Measurements from ENCODE around the gene SMIM38.

The SMIM38 gene

GRCh38 chr11:69122630-69123431 is 32.9 kb upstream of the SMIM38 start:
- no peak overlapping the region; the same call in 1 of the 2 replicates for H3K4me3 ChIP-seq (ENCODE audit: low read depth, low read length)

DNA sequence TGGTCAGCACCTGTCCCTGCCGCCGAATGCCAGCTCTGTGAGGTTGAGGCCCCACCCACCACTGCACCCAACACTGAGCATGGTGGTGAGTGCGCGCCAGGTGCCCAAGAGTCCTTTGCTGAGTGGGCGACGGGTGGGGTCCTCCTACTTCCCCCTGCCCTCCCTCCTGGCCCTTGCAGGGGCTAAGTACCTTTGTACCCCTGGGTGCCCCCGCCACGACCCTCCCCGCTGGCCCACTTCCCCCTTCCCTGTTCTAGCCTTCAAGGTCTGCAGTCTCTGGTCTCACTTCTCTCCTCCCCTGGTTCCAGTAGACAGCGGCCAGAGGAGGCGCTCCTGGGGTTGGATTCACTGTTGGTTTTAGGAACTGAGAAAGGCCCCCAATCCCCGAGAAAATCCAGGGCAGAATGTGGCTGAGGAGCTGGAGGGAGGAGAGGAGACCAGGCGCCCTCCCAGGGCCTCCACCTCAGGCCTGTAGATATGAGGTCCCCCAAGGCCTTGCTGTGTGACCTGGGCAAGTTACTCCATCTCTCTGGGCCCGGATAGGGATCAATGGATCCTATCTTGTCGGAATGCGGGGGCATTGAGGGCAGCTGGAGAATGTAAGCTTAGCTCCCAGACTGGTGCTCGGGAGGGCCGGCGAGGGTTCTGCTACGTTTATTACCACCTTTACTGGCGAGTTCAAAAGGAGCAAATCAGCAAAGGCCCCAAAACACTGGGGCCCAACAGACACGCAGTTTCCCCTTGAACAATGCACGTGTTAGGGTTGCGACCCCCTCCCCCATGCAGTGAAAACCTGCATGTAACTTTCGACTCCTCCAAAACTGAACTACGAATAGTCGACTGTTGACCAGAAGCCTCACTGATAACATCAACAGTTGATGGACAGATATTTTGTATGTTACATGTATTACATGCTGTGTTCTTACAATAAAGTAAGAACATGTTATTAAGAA is 31.9 kb upstream of the SMIM38 start:
- no peak overlapping the region for H2AFZ ChIP-seq (ENCODE audit: low read length, unreplicated experiment)
- peaks cover 21% of the 10 kb centered on the region for H3K4me1 ChIP-seq (ENCODE audit: control insufficient read depth, insufficient read depth, low read length, unreplicated experiment)
- no peaks in the 10 kb centered on the region for H3K36me3 ChIP-seq (ENCODE audit: insufficient read depth, low read length)
- no peak overlapping the region for H3K4me3 ChIP-seq (ENCODE audit: low read depth, low read length)
- H3K27me3 ChIP-seq (ENCODE audit: insufficient read depth, low read length): no peaks in the 10 kb centered on the region
- no peak overlapping the region for H3K27ac ChIP-seq (ENCODE audit: low read depth, low read length)
- no peaks in the 10 kb centered on the region for H3K79me2 ChIP-seq (ENCODE audit: control insufficient read depth, insufficient read depth, low read length, unreplicated experiment)

More at GRCh38 chr11:69122630-69123431, 32.9 kb upstream of the SMIM38 start:
- Histone ChIP-seq H3K27ac (ENCODE audit: low read depth, low read length) (no peak overlapping the region), H2AFZ (ENCODE audit: low read length, unreplicated experiment) (no peak overlapping the region), H3K27me3 (ENCODE audit: insufficient read depth, low read length) (no peaks in the 10 kb centered on the region), H3K79me2 (ENCODE audit: control insufficient read depth, insufficient read depth, low read length, unreplicated experiment) (no peaks in the 10 kb centered on the region), H3K4me1 (ENCODE audit: control insufficient read depth, insufficient read depth, low read length, unreplicated experiment) (peaks cover 21% of the 10 kb centered on the region), H3K36me3 (ENCODE audit: insufficient read depth, low read length) (no peaks in the 10 kb centered on the region)

DNA sequence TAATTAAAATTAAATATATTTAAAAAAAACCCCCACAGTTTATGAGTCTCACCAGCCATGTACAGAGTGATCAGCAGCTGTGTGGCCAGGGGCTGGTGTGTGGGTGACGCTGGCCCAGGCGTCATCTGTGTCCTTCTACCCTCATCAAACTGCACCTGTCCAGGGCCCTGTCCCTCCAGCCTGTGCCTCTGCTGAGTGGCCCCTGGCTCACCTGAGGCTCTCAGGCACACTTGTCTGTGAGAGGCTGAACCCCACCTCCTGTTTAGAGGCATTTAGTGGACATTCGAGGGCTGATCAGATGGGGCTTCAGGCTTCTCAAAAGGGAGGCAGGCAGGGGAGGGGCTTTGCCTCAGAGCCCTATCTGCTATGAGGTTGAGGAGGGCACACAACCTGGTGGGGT is 29.9 kb upstream of the SMIM38 start:
- no peak overlapping the region for H2AFZ ChIP-seq (ENCODE audit: low read length, unreplicated experiment)
- peaks cover 21% of the 10 kb centered on the region for H3K4me1 ChIP-seq (ENCODE audit: control insufficient read depth, insufficient read depth, low read length, unreplicated experiment)
- H3K79me2 ChIP-seq (ENCODE audit: control insufficient read depth, insufficient read depth, low read length, unreplicated experiment): no peaks in the 10 kb centered on the region
- H3K4me3 ChIP-seq (ENCODE audit: low read depth, low read length): no peak overlapping the region
- H3K36me3 ChIP-seq (ENCODE audit: insufficient read depth, low read length): no peaks in the 10 kb centered on the region
- H3K27me3 ChIP-seq (ENCODE audit: insufficient read depth, low read length): no peaks in the 10 kb centered on the region
- H3K27ac ChIP-seq (ENCODE audit: low read depth, low read length): no peak overlapping the region

- H3K4me3 ChIP-seq (ENCODE audit: low read depth, low read length): no peak overlapping the region
- H2AFZ ChIP-seq (ENCODE audit: low read length, unreplicated experiment): no peak overlapping the region
- H3K27me3 ChIP-seq (ENCODE audit: insufficient read depth, low read length): no peaks in the 10 kb centered on the region
- H3K36me3 ChIP-seq (ENCODE audit: insufficient read depth, low read length): no peaks in the 10 kb centered on the region
- H3K79me2 ChIP-seq (ENCODE audit: control insufficient read depth, insufficient read depth, low read length, unreplicated experiment): no peaks in the 10 kb centered on the region
- no peak overlapping the region for H3K27ac ChIP-seq (ENCODE audit: low read depth, low read length)
- peaks cover 21% of the 10 kb centered on the region for H3K4me1 ChIP-seq (ENCODE audit: control insufficient read depth, insufficient read depth, low read length, unreplicated experiment)
Measured at GRCh38 chr11:69126286-69126685, 29.4 kb upstream of the SMIM38 start.

DNA sequence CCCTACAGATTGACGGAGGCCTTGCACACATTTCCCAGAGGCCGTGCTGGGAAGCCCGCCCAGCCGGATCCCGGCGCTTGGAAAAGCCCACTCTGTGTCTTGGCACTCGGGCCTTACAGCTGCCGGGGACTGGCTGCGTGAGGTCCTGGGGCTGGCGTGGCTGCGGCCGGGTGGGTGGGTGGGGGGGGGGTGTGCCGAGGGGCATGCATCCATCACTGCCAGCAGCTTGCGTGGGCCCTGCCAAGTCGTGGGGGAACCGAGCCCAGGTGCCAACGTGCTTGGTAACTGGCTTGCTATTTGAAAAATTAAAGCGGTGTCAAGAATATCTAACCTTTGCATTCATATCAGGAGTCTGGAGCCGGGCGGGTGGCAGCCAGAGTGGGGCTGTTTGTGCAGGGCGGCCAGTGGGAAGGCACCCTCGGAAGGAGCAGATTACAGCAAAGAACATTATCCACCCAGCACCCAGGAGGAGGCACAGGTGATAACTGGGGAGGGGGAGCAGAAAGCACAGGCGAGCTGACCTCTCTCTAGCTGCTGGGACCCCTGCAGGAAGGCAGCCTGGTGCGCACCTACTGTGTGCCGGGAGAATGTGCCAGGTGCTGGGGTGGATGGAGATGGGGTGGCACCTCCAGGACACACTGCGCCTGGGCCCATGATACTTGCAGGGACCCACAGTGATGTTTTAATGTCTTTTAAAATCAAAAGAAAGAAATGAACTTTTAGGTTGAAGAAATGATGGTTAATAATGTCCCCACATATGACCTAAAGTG is 28.5 kb upstream of the SMIM38 start:
- Histone ChIP-seq H3K4me3 (ENCODE audit: low read depth, low read length) (no peak overlapping the region), H3K79me2 (ENCODE audit: control insufficient read depth, insufficient read depth, low read length, unreplicated experiment) (no peaks in the 10 kb centered on the region), H3K4me1 (ENCODE audit: control insufficient read depth, insufficient read depth, low read length, unreplicated experiment) (peaks cover 19% of the 10 kb centered on the region), H3K27me3 (ENCODE audit: insufficient read depth, low read length) (no peaks in the 10 kb centered on the region), H3K27ac (ENCODE audit: low read depth, low read length) (no peak overlapping the region), H3K36me3 (ENCODE audit: insufficient read depth, low read length) (no peaks in the 10 kb centered on the region), H2AFZ (ENCODE audit: low read length, unreplicated experiment) (no peak overlapping the region)

DNA sequence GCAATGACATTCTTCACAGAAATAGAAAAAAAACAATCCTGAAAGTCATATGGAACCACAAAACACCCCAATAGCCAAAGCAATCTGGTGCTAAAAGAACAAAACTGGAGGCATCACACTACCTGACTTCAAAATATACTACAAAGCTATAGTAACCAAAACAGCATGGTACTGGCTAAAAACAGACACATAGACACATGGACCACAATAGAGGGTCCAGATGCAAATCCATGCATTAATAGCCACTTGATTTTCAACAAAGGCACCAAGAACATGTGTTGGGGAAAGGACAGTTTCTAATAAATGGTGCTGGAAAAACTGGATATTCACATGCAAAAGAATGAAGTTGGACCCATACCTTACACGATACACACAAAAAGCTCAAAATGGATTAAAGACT is 27.9 kb upstream of the SMIM38 start:
- H2AFZ ChIP-seq (ENCODE audit: low read length, unreplicated experiment): no peak overlapping the region
- no peaks in the 10 kb centered on the region for H3K36me3 ChIP-seq (ENCODE audit: insufficient read depth, low read length)
- H3K4me1 ChIP-seq (ENCODE audit: control insufficient read depth, insufficient read depth, low read length, unreplicated experiment): peaks cover 14% of the 10 kb centered on the region
- no peak overlapping the region for H3K27ac ChIP-seq (ENCODE audit: low read depth, low read length)
- H3K4me3 ChIP-seq (ENCODE audit: low read depth, low read length): no peak overlapping the region
- H3K27me3 ChIP-seq (ENCODE audit: insufficient read depth, low read length): no peaks in the 10 kb centered on the region
- H3K79me2 ChIP-seq (ENCODE audit: control insufficient read depth, insufficient read depth, low read length, unreplicated experiment): no peaks in the 10 kb centered on the region

DNA sequence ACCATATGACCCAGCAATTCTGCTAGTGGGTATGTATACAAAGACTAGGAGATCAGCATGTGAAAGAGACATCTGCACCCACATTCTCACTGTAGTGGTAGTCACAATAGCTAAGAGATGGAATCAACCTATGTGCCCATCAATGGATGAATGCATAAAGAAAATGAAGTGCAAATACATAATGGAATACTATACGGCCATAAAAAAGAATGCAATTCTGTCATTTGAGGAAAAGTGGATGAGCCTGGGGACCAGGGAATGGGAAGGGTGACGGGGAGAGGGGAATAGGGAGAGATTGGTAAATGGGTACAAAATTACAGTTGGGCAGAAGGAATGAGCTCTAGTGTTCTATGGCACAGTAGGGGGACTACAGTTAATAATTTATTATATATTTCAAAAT is 26.7 kb upstream of the SMIM38 start:
- Histone ChIP-seq H2AFZ (ENCODE audit: low read length, unreplicated experiment) (no peak overlapping the region), H3K36me3 (ENCODE audit: insufficient read depth, low read length) (no peaks in the 10 kb centered on the region), H3K4me1 (ENCODE audit: control insufficient read depth, insufficient read depth, low read length, unreplicated experiment) (peaks cover 3% of the 10 kb centered on the region), H3K4me3 (ENCODE audit: low read depth, low read length) (no peak overlapping the region), H3K27ac (ENCODE audit: low read depth, low read length) (no peak overlapping the region), H3K79me2 (ENCODE audit: control insufficient read depth, insufficient read depth, low read length, unreplicated experiment) (no peaks in the 10 kb centered on the region), H3K27me3 (ENCODE audit: insufficient read depth, low read length) (no peaks in the 10 kb centered on the region)

GRCh38 chr11:69129647-69130046 is 26.1 kb upstream of the SMIM38 start:
- no peak overlapping the region for H3K27ac ChIP-seq (ENCODE audit: low read depth, low read length)
- H2AFZ ChIP-seq (ENCODE audit: low read length, unreplicated experiment): no peak overlapping the region
- no peaks in the 10 kb centered on the region for H3K27me3 ChIP-seq (ENCODE audit: insufficient read depth, low read length)
- H3K4me1 ChIP-seq (ENCODE audit: control insufficient read depth, insufficient read depth, low read length, unreplicated experiment): no peaks in the 10 kb centered on the region
- no peaks in the 10 kb centered on the region for H3K36me3 ChIP-seq (ENCODE audit: insufficient read depth, low read length)
- H3K79me2 ChIP-seq (ENCODE audit: control insufficient read depth, insufficient read depth, low read length, unreplicated experiment): no peaks in the 10 kb centered on the region
- no peak overlapping the region for H3K4me3 ChIP-seq (ENCODE audit: low read depth, low read length)

GRCh38 chr11:69130654-69131053 is 25.1 kb upstream of the SMIM38 start:
- Histone ChIP-seq H3K79me2 (ENCODE audit: control insufficient read depth, insufficient read depth, low read length, unreplicated experiment) (no peaks in the 10 kb centered on the region), H3K36me3 (ENCODE audit: insufficient read depth, low read length) (no peaks in the 10 kb centered on the region), H2AFZ (ENCODE audit: low read length, unreplicated experiment) (no peak overlapping the region), H3K4me3 (ENCODE audit: low read depth, low read length) (no peak overlapping the region), H3K27ac (ENCODE audit: low read depth, low read length) (no peak overlapping the region), H3K4me1 (ENCODE audit: control insufficient read depth, insufficient read depth, low read length, unreplicated experiment) (no peaks in the 10 kb centered on the region), H3K27me3 (ENCODE audit: insufficient read depth, low read length) (no peaks in the 10 kb centered on the region)

GRCh38 chr11:69131121-69131566 is 24.6 kb upstream of the SMIM38 start:
- no peak overlapping the region for H3K27ac ChIP-seq (ENCODE audit: low read depth, low read length)
- no peak overlapping the region for H2AFZ ChIP-seq (ENCODE audit: low read length, unreplicated experiment)
- H3K4me3 ChIP-seq (ENCODE audit: low read depth, low read length): no peak overlapping the region
- no peaks in the 10 kb centered on the region for H3K27me3 ChIP-seq (ENCODE audit: insufficient read depth, low read length)
- no peaks in the 10 kb centered on the region for H3K4me1 ChIP-seq (ENCODE audit: control insufficient read depth, insufficient read depth, low read length, unreplicated experiment)
- H3K79me2 ChIP-seq (ENCODE audit: control insufficient read depth, insufficient read depth, low read length, unreplicated experiment): no peaks in the 10 kb centered on the region
- H3K36me3 ChIP-seq (ENCODE audit: insufficient read depth, low read length): no peaks in the 10 kb centered on the region
